GM15510 (cell line): ENCODE results near the gene NEU2.

ENCODE experiments used
- POLR2A ChIP-seq: IDR thresholded peaks from 3 replicates; pipeline ENCODE4 v1.6.1; 2011; ENCODE audit warnings: borderline replicate concordance; ENCODE audit not compliant: insufficient read length; ENCODE audit errors: extremely low read depth

NEU2 gene

GRCh38 chr2:233005096-233005495, 27.4 kb upstream of the NEU2 start:
- no peak for TF ChIP-seq POLR2A

- no peak for TF ChIP-seq POLR2A
Observed at GRCh38 chr2:233006648-233007047, 25.8 kb upstream of the NEU2 start.

- TF ChIP-seq POLR2A = no peak
Observed at GRCh38 chr2:233007270-233007669, 25.2 kb upstream of the NEU2 start.

GRCh38 chr2:233007739-233008138, 24.7 kb upstream of the NEU2 start:
- TF ChIP-seq POLR2A = no peak

- no peak for TF ChIP-seq POLR2A
Observed at GRCh38 chr2:233009661-233010060, 22.8 kb upstream of the NEU2 start.

GRCh38 chr2:233010569-233011267, 21.8 kb upstream of the NEU2 start:
- no peak for TF ChIP-seq POLR2A

- TF ChIP-seq POLR2A = no peak
Observed at GRCh38 chr2:233011268-233011650, 21.2 kb upstream of the NEU2 start.

- no peak for TF ChIP-seq POLR2A
Observed at GRCh38 chr2:233011702-233012131, 20.8 kb upstream of the NEU2 start.

GRCh38 chr2:233012301-233012971, 20.0 kb upstream of the NEU2 start:
- TF ChIP-seq POLR2A = no peak

GRCh38 chr2:233013027-233013461, 19.4 kb upstream of the NEU2 start, which contains the start of gene NGEF:
NGEF (minus strand) TSS chr2:233013256; CDS start chr2:232974890, 38,366 bp downstream.
- no peak for TF ChIP-seq POLR2A

GRCh38 chr2:233013650-233014049, 18.8 kb upstream of the NEU2 start:
- no peak for TF ChIP-seq POLR2A

GRCh38 chr2:233015019-233015645, 17.3 kb upstream of the NEU2 start:
- TF ChIP-seq POLR2A = no peak

GRCh38 chr2:233017947-233018346, 14.5 kb upstream of the NEU2 start:
- no peak for TF ChIP-seq POLR2A

GRCh38 chr2:233020454-233020853, 12.0 kb upstream of the NEU2 start:
- TF ChIP-seq POLR2A = no peak

GRCh38 chr2:233021771-233022170, 10.7 kb upstream of the NEU2 start:
- TF ChIP-seq POLR2A = no peak

- TF ChIP-seq POLR2A = no peak
Observed at GRCh38 chr2:233022561-233022960, 9.9 kb upstream of the NEU2 start.

GRCh38 chr2:233023007-233023760, 9.3 kb upstream of the NEU2 start:
- TF ChIP-seq POLR2A = no peak
